Uterus (tissue), 4 donors: ENCODE results near the gene TRAPPC3L. TPM values are rescaled to one million over a fixed set of nuclear protein-coding genes. Genes with fewer than 3 reads are reported as not detected.

Source experiments
- DNase-seq, 2 donors: peaks; one replicate each; pipeline ENCODE4 v3.0.0-alpha.2; 2019 to 2020
- H3K27ac ChIP-seq, 2 donors: fragments of 200-600 bp; sonication (generic); 1 replicate in 1 of 2; 2 replicates in 1 of 2; pipeline ENCODE4 v1.5.1; 2016 to 2018
- H3K27me3 ChIP-seq, 2 donors: fragments of 200-600 bp; sonication (generic); one replicate each; pipeline ENCODE4 v1.5.1; 2018 to 2019; ENCODE audit warnings: control low read depth in 1 of 2
- H3K36me3 ChIP-seq, 2 donors: fragments of 200-600 bp; sonication (generic); one replicate each; pipeline ENCODE4 v1.5.1; 2019; ENCODE audit warnings: control low read depth in 1 of 2
- H3K4me1 ChIP-seq, 2 donors: fragments of 200-600 bp; sonication (generic); one replicate each; pipeline ENCODE4 v1.5.1; 2018 to 2019; ENCODE audit warnings: control low read depth in 1 of 2
- H3K4me3 ChIP-seq, 2 donors: fragments of 200-600 bp; sonication (generic); 1 replicate in 1 of 2; 2 replicates in 1 of 2; pipeline ENCODE4 v1.5.1; 2018 to 2019; ENCODE audit warnings: mild to moderate bottlenecking in 1 of 2
- H3K9me3 ChIP-seq, 2 donors: fragments of 200-600 bp; sonication (generic); one replicate each; pipeline ENCODE4 v1.5.1; 2019; ENCODE audit warnings: control low read depth in 1 of 2
- POLR2A ChIP-seq, 2 donors: fragments of 450-650 bp; IDR thresholded peaks; one replicate each; pipeline ENCODE4 v1.6.1; 2016; ENCODE audit warnings: antibody characterized with exemption in 2 of 2, mild to moderate bottlenecking in 1 of 2, moderate library complexity in 1 of 2
- intact Hi-C: fragments of 100-400 bp; cut with DNase I; formaldehyde crosslinking; loops from one replicate; pipeline ENCODE4 v1.15.1; 2023; ENCODE audit warnings: low total_unique reads
- total RNA-seq, 4 donors: library from RNA; depleted of rRNA in 3 of 4; stranded (reverse); fragments of >200 nt in 3 of 4; gene quantifications; one replicate each; pipeline versions ENCODE4 v1.1.0 to v1.2.4, GENCODE V29; 2014 to 2023
- TF ChIP-seq, protein P1 (sequence below), 4 experiments: fragments of 200-600 bp in 2 of 4; fragments of 450-650 bp in 2 of 4; sonication (generic) in 2 of 4; IDR thresholded peaks; one replicate each; pipeline ENCODE4 v1.5.1; 2016 to 2019; ENCODE audit warnings: antibody characterized with exemption in 4 of 4, mild to moderate bottlenecking in 2 of 4, moderate library complexity in 1 of 4
- donor health status: DM: yes; HTN: yes; CAD: no.

The TRAPPC3L gene
- total RNA-seq, 4 donors from 2014 or later = 0.07 TPM; not detected in 3

DNA sequence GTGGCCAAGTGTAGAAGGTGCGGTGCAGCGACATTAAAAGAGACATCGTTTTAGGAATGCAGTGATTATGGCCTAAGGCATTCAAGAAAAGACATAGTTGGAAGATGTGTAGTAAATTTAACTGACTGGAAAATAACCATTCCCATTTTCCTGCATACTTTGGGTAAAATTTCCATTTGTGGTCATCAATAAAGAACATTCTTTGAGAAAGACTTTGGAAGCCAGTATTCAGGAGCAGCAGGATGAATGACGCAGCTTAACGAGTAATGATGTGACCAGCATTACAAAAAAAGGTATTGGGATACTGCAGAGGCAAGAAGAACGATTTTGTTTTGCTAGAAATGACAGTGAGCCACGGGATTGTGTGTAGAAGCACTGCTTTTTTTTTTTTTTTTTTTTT is 18.8 kb upstream of the TRAPPC3L start:
- H3K9me3 ChIP-seq = no peaks in the 10 kb centered on the region
- H3K4me3 ChIP-seq = no peak overlapping the region
- no peaks in the 10 kb centered on the region for H3K4me1 ChIP-seq
- intact Hi-C loops = no loop called here
- no peaks in the 10 kb centered on the region for H3K27me3 ChIP-seq
- H3K36me3 ChIP-seq = no peaks in the 10 kb centered on the region
- H3K27ac ChIP-seq = no peak overlapping the region
- TF ChIP-seq, protein P1, sequence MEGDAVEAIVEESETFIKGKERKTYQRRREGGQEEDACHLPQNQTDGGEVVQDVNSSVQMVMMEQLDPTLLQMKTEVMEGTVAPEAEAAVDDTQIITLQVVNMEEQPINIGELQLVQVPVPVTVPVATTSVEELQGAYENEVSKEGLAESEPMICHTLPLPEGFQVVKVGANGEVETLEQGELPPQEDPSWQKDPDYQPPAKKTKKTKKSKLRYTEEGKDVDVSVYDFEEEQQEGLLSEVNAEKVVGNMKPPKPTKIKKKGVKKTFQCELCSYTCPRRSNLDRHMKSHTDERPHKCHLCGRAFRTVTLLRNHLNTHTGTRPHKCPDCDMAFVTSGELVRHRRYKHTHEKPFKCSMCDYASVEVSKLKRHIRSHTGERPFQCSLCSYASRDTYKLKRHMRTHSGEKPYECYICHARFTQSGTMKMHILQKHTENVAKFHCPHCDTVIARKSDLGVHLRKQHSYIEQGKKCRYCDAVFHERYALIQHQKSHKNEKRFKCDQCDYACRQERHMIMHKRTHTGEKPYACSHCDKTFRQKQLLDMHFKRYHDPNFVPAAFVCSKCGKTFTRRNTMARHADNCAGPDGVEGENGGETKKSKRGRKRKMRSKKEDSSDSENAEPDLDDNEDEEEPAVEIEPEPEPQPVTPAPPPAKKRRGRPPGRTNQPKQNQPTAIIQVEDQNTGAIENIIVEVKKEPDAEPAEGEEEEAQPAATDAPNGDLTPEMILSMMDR (IDR thresholded peaks at IDR 0.05) = no peak
- TF ChIP-seq POLR2A (IDR thresholded peaks at IDR 0.05) = no peak
- no peak for DNase-seq

DNA sequence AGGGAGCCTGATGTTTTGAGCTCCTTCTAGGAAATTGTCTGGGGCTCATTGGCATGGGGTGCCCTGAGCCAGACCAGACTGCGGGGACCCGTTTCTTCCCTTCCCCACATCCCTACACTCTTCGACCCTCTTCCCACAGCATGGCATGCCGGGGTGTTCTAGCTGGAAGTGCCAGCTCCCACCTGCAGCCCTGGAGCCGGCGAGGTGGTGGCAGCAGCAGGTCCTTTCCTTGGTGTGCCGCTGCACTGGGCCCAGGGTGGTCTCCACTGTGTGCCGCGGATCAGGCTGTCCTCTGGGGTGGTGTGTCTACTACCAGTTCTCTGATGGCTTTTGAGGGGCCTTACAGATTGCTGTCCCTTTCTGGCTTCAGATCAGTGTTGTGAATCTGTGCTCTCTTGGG is 18.3 kb upstream of the TRAPPC3L start:
- intact Hi-C loops = no loop called here
- no peaks in the 10 kb centered on the region for H3K9me3 ChIP-seq
- no peak overlapping the region for H3K4me3 ChIP-seq
- H3K4me1 ChIP-seq = no peaks in the 10 kb centered on the region
- no peaks in the 10 kb centered on the region for H3K36me3 ChIP-seq
- no peak for TF ChIP-seq POLR2A (IDR thresholded peaks at IDR 0.05)
- TF ChIP-seq, protein P1 (IDR thresholded peaks at IDR 0.05) = no peak
- H3K27ac ChIP-seq = no peak overlapping the region
- H3K27me3 ChIP-seq = no peaks in the 10 kb centered on the region
- no peak for DNase-seq

DNA sequence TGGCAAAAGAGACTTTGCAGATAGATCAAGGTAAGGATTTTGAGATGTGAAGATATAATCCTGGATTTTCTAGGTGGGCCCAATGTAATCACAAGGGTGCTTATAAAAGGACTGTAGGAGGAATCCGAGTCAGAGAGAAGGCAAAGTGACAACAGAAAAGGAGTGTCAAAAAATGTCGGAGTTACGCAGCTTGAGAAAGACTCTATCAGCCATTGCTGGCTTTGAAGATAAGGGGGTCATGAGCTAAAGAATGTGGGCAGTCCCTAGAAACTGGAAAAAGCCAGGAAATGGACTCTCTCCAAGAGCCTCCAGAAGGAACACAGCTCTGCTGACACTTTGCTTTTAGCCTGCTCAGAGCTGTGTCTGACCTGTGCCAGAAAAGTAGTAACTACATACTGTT is 17.1 kb upstream of the TRAPPC3L start:
- DNase-seq = no peak
- intact Hi-C loops = no loop called here
- TF ChIP-seq, protein P1 (IDR thresholded peaks at IDR 0.05) = no peak
- no peak for TF ChIP-seq POLR2A (IDR thresholded peaks at IDR 0.05)
- Histone ChIP-seq H3K27ac (no peak overlapping the region), H3K4me1 (no peaks in the 10 kb centered on the region), H3K27me3 (no peaks in the 10 kb centered on the region), H3K9me3 (no peaks in the 10 kb centered on the region), H3K36me3 (no peaks in the 10 kb centered on the region), H3K4me3 (no peak overlapping the region)

DNA sequence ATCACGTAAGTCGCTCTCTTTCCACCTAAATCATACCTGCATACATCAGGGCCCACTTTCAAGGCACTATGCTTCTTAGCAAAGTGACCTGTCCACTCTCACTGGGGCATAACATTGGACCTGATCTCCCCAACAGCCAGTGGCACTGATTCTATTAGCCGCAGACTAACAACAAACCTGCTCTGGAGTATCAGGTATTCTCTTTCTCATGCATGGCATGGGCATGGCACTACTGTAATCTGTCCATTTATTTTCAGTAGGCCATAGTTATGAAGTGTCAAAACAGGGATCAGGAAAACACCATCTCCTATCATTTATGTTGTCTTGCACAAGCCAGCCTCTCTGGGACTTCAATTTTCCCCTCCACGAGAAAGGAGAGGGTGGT is 16.5 kb upstream of the TRAPPC3L start:
- Histone ChIP-seq H3K27ac (no peak overlapping the region), H3K36me3 (no peaks in the 10 kb centered on the region), H3K4me3 (no peak overlapping the region), H3K4me1 (no peaks in the 10 kb centered on the region), H3K27me3 (no peaks in the 10 kb centered on the region), H3K9me3 (no peaks in the 10 kb centered on the region)
- DNase-seq = no peak
- intact Hi-C loops = no loop called here
- TF ChIP-seq, protein P1 (IDR thresholded peaks at IDR 0.05) = no peak
- no peak for TF ChIP-seq POLR2A (IDR thresholded peaks at IDR 0.05)

DNA sequence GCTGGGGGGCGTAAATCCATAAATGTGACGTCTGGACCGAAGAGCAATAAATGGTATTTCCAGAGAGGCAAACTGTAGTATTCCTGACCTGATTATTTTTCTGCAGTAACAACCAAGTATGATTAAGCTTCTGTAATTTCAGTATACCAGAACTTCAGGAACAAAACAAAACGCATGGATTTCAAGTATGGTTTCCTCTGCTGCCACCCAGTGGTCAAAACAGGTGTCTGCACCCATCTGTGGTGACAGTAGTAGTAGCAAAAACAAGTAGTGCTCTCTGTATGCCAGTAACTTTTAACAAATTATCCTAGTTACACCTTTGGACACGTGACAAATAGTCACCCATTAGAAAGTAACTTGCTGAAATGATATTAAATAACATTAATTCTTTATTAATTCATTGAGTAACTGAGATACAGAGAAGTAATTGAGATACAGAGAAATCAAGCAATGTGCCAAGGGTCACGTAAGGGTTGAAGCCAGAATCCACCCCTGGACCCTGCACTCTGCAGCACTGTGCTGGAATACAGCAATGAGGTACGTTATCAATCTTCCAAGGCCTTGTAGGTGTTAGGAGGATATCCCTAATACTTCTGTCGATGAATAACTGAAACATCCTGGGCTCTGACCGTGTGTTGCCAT is 16.0 kb upstream of the TRAPPC3L start:
- no peaks in the 10 kb centered on the region for H3K9me3 ChIP-seq
- peak overlapping the region in 1 of 2 donors; percentile 31 for H3K4me3 ChIP-seq
- no peaks in the 10 kb centered on the region for H3K27me3 ChIP-seq
- no peaks in the 10 kb centered on the region for H3K4me1 ChIP-seq
- no peak overlapping the region for H3K27ac ChIP-seq
- peak; percentile 74 to 82 for DNase-seq
- intact Hi-C loops = no loop called here
- no peaks in the 10 kb centered on the region for H3K36me3 ChIP-seq
- TF ChIP-seq, protein P1 (IDR thresholded peaks at IDR 0.05) = peak; percentile 77 to 92 (median 84)
- no peak for TF ChIP-seq POLR2A (IDR thresholded peaks at IDR 0.05)
